ENCODE measurements around the gene MRPL20.
"Not testable (repeated sequence)": the region's sequence is repeated elsewhere in the genome, so short reads cannot be mapped to it uniquely, and the experiment has no call there.

The MRPL20 gene

DNA sequence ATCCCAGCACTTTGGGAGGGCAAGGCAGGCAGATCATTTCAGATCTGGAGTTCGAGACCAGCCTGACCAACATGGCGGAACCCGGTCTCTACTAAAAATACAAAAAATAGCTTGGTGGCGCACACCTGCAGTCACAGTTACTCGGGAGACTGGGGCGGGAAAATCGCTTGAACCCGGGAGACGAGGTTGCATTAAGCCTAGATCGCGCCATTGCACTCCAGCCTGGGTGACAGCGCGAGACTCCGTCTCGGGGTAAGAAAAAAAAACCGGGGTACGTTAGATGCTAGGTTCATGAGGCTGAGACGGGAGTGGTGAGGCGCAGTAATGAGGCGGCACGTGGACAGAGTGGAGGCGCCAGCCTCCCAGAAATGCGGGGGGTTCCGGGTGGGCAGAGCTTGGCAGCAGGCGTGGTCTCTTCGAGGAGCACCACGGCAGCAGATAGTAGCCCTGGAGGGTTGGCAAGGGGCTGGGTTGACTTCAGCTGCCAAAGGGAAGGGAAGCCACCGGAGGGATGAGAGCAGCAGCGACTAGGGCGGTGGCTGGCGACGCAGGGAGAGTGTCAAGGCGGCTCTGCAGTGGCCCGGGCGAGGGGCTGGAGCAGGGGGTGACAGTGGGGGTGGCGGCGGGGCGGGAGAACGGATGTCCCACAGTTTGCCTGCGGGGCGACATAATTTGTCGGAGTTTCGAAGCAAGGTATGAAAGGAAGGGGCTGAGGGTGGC lies 832 bp downstream of the MRPL20 start:
- peak; percentile 37 for DNase-seq (ENCODE audit: low spot score)

DNA sequence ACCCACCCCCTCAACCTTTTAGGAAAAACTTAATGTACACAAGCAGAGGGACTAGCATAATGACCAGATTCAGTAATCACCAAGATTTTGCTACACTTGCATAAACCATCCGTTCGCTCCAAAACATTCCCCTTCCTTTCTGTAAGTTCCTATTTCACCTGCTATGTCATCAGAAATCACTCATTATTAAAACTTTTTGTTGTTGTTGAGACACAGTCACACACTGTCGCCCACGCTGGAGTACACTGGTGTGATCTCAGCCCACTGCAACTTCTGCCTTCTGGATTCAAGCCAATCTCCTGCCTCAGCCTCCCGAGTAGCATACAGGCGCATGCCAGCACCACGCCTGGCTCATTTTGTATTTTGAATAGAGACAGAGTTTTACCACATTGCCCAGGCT lies 3.4 kb downstream of the MRPL20 start:
- DNase-seq (ENCODE audit: low spot score): no peak

DNA sequence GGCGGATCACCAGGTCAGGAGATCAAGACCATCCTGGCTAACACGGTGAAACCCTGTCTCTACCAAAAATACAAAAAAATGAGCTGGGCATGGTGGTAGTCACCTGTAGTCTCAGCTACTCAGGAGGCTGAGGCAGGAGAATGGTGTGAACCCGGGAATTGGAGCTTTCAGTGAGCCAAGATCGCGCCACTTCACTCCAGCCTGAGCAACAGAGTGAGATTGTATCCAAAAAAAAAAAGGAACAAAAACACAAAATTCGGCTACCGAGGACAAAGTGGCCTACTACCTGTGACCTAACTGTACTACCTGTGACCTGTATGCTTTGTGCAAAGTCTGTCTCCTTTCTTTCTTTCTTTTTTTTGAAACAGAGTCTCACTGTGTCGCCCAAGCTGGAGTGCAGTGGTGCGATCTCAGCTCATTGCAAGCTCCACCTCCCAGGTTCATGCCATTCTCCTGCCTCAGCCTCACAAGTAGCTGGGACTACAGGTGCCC lies 4.1 kb downstream of the MRPL20 start:
- not testable (repeated sequence) for DNase-seq (ENCODE audit: low spot score)

DNA sequence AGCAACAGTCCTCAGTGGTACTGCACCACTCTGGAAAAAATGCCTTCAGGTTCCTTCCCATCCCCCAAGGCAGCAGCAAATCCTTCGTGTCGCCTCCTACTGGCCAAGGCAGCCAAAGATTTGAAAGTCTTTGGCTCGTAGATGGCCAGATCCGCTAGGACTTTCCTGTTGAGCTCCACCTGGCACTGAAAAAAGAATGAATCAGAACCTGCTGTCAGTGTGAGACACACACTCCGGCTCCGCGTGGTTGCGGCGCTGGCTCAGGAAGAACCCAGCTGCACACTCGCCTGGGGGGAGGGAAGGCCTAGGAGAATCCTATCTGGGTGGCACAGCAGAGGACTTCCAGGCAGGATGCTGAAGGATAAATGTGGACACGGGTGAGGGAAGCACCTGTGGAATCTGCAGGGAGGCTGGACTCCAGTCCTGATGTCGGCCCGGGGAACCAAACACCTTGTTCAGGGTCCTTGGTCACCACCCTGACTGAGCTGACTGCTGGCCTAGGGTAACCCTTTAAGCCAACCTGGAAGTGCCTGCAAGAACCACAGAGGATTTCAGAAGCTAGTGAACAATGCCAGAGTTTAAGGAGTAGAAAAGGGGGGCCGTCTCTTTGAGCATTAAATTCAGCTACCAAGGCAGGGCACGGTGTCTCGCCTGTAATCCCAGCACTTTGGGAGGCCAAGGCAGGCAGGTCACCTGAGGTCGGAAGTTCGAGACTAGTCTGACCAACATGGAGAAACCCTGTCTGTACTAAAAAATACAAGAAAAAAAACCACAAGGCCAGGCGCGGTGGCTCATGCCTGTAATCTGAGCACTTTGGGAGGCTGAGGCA lies 4.8 kb downstream of the MRPL20 start:
- peak; percentile 52 for DNase-seq (ENCODE audit: low spot score)

DNA sequence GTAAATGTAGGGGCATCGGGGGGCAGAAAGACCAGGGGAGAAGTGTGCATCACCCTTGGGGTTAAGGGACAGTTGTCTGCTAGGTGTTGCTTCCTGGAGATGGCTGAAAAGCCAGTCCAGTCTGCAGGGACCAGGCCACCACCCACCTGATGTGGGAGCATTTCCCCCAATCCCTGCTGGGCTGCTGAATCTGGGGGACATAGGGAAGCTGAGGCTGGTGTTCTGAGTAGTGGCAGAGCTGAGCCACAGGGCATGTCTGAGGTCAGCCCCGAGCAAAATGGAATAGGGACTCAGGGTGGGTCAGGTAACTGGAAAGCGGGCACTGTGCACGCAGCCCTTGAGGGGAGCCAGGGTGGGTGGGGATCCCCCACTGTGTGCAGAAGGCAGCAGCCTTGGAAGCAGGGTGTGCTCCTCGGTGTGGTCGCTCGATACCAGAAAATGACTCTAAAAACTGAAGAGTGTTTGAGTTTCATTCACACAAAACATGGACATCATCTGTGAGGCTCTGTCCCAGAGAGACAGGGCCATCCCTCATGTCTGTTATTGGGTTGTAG lies 5.6 kb downstream of the MRPL20 start:
- DNase-seq (ENCODE audit: low spot score): no peak

DNA sequence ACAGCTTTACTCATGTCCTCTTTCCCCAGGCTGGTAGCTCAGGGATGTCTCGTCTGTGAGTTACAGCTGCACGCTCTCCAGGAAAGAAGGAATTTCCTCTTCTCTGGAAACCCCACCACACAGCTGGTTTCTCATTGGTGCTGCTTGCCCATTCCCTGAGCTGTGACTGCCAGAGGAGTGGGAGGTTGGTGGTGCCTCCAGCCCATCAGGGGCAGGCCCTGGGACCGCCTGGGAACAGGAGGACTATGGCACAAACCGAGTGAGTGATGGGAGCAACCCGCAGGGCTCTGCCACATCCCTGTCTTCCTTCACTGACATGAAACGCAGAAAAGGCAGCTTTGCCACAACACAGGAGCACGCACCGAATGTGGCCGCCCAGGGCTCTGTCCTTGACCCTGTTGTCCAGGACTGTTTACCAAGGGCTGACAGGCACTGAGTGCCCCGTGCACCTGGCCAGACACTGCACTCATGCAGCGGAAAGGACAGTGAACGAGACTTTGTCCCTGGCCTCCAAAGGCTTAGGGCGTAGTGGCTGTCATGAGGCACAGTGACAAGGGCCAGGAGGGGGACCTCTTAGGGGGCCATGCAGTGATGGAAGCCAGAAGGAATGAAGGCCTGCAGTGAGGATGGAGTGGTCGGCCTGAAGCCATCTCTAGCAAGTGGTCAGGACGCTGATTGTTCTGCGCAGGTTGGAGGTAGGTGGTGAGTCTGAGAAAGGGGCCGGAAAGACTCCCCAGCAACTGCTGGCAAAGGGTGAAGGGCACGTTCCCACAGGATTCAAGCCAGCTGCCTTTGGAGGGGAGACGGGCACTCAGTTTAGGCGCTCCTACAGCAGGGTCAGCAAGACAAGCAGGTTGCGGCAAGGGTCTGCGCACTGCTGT lies 6.3 kb downstream of the MRPL20 start:
- no peak for DNase-seq (ENCODE audit: low spot score)

DNA sequence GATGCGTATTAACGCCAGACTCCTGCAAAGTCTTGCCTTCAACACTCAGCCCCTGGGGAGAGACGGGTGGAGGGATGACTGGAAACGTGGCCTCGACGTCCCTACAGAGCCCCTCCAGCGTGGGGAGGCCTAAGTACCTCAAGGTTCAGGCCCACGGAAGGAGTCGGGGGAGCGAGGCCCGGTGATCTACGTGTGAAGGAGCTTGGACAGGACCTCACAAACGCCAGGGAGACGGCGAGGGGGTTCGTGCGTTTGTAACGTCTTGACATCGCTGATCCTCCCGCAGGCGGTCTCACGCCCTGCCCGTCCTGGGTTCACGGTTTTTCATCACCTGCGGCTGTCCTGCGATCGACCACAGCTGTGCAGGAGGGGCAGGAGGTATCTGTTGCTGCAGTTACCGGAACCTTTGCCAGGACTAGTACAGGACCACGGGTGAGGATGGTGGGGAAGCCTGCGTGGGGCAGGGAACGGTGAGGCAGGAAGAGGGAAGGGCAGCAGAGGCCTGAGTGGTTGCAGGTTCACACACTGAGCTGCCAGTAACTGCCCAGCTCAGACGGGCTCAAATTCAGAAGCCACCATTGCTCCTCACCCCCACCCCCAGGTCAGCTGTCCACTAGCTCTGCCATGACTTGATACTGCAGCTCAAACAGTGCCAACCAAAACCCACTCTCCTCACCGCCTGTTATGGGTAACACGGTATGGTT lies 7.1 kb downstream of the MRPL20 start:
- DNase-seq (ENCODE audit: low spot score): peak; percentile 31

DNA sequence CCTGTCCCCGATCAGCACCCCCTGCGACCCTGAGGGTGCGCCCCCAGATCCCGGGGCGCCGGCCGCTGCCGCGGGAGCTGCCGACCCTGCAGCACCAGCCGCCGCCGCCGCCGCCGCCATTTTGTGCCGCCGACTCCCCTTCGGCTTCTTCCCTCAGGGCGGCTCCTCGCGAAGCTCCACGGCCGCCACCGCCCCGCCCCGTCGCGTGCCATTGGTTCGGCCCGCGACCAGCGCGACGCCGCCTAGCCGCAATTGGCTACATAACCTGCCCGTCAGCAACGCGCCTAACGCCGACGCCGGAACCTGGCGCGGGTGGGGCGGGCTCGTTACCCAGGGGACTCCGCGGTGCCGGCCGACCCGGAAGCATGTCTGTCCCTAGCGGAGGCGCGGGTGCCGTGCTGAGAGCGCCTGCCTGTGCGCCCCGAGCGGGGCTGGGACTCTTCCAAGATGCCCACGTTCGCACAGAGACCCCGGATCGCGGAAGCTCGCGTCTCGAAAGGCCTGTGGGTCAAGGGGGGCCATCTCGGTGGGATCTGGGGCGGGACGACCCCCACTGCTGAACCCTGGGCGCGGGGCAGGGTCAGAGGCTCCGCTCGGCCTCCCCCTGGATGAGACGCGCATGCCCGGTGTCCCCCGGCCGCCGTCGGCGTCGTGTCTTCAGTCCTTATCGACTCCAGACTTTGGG lies 7.8 kb downstream of the MRPL20 start, which contains the start of gene CCNL2:
TSS of gene CCNL2 (minus strand) at position 149 of the 685 bp plus-strand sequence. CDS start at position 120, 29 bp downstream.
- DNase-seq (ENCODE audit: low spot score): peak; percentile 99

DNA sequence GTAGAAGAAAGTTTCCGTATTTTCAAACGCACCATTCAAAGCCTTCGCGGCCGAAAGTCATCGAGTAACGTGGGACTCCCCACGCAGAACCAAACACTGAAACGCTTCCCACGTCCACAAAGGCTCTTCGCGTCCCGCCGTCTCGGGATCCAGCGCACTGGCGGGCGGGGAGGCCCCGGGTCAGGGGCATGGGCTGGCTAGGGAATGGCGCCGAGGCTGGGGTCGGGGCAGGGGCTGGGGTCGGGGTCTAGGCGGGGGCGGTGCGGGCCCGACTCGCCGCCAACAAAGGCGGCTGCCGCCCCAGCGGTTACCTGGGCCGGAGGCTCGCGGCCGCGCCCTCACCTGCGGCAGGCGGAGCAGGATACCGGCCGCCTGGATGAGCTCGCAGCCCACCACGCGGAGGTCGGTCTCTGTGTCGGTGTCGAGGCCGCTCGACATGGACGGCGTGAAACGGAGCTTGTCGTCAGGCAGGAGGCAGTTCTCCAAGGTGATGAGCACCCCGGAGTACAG lies 8.4 kb downstream of the MRPL20 start:
- no peak for DNase-seq (ENCODE audit: low spot score)

DNA sequence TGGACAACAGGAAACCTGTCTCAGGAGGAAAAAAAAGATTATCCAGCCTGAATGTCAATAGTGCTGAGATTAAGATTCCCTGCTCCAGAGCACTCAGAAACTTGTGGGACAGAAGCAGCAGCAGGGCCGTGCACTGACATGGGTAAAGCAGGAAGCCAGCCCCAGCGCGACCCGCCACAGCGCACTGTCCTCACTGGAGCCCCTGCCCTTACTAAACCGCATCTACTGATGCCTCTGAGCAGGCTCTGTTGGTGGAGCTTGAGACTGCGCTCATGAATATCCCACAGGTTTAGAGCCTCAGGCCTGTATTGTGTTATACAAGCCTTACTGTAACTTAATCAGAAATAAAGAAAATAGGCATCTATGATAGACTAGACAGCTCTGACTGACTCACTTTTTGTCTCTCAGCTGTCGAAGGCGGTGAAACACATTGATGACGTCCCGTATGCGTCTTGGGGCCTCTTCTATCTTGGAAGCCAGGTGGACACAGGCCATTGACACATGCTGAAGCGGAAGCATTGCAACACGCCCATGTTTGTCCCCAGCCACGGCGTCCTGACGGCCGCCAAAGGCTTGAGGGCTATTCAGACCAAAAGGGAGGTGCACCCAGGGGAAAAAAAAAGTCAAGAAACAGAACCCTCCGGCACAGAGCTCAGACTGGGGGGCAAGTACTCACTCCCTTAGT lies 9.1 kb downstream of the MRPL20 start:
- peak; percentile 9 for DNase-seq (ENCODE audit: low spot score)

DNA sequence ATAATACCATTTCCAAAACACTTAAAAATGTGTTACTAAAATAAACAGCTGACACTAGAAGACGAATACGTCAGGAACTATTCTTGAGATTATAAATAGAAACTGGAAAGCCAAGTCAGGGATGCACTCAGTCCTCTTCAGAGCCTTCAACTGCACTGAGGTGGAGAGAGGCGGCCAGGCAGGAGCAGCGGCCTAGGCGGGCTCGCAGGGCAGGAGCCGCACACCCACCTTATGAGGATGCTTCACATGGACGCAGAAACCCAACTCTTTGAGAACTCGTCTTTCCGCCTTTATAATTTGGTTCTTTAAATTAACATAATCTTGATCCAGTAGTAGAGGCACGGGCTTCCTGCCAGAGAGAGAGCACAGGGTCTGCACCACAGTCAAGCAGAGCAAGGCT lies 11.9 kb downstream of the MRPL20 start:
- DNase-seq (ENCODE audit: low spot score): no peak

DNA sequence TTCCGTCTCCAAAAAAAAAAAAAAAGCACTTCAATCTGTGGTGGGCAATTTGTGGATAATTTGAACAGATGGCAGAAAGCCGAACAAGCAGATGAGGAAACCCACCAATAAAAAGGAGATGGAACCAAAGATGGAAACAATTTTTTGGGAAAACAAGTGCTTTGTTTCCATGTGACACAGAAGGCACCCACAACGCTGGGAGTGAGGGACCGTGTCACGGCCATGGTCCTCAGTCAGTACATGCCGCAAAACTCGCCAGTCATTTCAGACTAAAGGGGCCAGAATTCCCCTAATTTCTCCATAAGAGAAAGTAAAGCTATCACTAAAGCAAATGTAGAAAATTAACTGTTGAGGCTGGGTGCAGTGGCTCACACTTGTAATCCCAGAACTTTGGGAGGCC lies 13.0 kb downstream of the MRPL20 start:
- DNase-seq (ENCODE audit: low spot score): no peak

DNA sequence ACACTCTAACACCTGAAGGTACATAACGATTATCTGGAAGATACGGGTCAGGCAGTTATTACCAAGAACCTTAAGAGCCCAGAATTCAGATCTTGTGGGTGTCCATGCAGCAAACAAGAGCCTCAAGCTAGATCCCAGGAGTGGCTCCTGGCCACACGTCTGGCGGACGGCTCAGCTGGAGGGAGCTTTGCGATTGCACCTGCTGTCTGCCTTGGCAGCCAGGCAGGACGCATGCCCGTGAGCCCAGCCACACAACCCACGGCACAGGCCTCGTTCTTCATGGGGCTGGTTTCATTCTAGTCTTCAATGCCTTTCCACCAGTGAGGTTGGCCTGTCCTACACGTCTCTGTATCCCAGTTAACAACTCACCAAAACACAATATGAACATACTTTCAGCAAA lies 13.7 kb downstream of the MRPL20 start:
- DNase-seq (ENCODE audit: low spot score): no peak

DNA sequence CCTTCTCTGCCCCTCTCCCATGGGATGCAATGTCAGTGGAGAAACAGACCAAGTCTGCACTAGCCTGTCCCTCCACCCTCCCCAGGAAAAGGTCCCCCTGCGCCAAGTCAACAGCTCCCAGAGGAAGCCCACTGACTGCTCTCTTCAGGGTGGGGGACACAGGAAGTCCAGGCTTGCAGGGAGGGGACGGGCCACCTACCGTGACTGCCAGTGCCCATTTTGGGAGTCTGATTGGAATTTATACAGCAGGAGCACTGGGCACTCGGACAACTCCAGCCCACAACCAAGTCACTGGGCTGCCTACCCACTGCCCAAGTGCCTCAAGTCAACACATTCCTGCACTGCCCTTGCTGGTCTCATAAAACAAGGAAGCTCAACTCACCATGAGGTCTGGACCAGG lies 14.1 kb downstream of the MRPL20 start:
- DNase-seq (ENCODE audit: low spot score): no peak

DNA sequence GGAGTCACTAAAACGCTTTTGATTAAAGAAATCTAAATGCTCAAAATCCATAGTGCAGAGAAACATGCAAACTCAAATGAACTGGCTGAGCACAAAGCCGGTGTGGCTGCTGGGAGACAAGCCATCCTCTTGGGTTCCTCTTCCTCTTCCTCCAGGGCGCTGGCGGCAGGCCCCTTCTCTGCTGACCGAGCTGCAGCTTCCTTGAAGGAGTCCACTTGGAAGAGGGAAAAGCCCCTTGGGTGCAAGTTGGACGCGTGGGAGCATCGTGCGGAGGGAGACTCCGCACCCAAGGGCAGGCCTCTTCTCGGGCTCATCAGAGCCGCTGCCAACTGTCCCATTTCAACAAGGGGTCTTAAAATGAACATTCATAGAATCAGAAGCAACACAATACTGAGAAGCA lies 15.9 kb downstream of the MRPL20 start:
- no peak for DNase-seq (ENCODE audit: low spot score)

DNA sequence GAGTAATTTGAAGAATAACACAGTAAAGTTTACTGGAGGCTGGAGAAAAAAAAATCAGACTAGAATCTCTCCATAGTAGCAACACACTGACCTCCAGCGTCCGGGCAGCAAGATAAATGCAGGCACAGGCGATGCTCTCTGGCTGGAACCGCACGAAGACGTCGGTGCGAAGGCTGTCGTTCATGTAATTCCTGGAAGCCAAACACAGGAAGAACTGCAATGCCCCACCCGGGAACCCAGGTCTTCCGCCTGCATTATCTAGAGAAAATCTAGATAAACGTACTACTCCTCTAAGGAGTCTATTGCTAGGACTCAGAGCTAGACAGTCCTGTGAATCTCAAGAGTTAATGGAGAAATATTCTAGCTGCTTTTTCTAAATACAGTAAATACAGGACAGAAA lies 16.4 kb downstream of the MRPL20 start:
- no peak for DNase-seq (ENCODE audit: low spot score)

DNA sequence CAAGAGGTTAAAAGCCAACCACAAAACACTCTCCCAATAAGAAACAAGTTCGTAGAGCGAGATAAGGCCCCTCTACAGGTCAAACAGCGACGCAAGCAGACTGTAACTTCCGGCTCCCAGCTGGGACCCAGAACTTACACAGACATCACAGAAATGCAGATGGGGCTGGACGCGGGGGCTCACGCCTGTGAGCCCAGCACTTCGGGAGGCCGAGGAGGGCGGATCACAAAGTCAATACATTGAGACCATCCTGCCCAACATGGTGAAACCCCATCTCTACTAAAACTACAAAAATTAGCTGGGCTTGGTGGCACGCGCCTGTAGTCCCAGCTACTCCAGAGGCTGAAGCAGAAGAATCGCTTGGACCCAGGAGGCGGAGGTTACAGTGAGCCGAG lies 19.0 kb downstream of the MRPL20 start:
- no peak for DNase-seq (ENCODE audit: low spot score)

DNA sequence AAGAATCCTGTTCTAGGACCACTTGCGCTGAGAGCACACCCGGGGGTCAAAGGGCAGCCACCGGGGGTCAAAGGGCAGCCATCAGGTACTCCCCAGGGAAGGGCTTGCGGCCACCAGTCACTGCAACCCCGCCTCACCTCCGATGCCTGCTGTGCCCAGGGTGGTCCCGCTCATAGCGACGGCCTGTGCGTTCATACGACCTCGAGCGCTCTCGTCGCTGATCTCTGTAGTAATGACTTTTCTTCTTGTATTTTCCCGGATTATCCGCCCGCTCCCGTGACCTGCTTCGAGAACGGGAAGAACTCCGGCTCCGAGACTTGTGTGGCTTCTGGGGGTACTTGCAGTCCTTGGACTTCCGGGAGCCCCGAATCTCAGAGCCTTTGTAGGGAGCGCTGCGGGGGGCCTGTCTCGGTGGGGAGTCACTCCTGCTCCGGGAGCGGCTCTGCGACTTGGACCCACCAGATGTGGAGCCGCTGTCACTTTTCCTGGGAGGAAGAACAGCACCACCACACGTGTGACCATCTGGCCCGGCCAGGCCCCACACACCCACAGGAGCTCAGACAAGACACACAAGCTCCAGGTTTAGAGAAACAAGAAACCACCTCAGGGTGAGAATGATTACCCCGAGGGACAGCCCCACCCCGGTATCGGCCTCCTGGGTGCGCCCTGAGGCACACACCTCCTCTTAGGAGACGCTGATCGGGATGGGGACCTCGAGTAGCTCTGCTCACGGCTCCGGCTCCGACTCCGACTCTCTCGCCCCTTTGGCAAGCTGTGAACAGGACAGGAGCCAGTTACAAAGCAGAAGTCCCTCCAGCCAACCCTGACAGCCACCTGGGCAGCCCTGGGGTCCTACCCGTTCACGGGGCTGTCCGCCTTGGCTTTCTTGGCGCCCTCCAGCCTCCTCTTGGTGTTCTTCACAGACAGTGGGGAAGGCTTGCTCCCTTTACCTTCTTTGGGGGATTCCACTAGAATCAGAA lies 19.7 kb downstream of the MRPL20 start:
- no peak for DNase-seq (ENCODE audit: low spot score)

DNA sequence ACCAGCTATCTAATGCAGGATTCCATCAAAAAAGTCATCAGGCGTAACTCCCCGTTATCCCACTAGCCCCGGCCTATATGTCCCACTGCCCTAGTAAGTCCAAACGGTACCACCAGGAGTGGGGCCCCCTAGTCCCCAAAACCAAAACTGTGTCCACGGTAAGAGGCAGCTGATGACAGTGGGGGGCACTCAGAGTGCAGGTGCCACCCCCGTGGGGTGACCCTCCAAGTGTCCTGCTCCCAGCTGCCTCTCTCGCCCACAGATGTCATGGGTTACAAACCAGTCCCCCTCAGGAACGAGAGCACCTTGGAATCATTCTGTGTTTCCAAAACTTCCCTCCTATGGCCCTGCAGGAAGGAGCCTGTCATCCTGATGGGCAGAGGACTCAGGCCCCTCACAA lies 21.2 kb downstream of the MRPL20 start:
- DNase-seq (ENCODE audit: low spot score): no peak
